ENCODE data around the gene HS3ST3A1.

Gene HS3ST3A1

DNA sequence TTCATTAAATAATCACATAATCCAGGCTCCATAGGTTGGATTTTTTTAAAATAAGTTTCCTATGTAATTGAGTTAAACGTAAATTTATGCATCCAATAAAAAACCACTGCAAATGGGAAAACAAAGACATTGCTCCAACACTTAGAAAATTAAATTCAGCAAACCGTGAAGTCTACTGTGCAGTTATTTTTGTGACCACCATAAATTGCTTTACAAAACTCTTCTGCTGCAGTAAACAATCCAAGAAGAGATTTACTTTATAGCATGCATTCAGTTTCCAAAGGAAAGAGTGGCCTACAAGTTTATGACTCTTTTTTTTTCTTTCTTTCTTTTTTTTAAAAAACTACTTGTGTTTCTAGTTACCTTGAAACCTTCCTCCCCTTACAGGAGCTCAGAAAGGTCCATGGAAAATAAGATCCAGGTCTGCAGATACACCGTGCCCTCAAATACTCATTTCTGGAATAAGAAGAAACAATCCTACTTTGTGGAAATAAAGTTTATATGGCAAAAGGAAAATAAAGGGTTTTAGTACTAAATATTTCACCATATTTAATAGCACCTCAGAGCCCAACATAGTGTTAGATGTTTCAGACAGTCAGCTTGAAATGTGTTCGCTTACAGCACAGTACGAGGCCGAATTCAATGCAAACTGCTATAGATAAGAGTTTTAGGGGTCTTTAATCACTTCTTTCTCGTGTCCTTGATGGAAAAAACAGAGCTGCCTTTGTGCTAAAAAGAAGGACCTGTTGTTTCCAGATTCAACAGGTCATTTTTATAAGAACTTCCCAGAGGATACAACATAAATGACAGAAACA is 3.2 kb downstream of the HS3ST3A1 start:
- no peak for DNase-seq

- DNase-seq = peak in 13 of 51 donors; percentile 1 to 48 (median 8)
These were observed 3.9 kb downstream of the HS3ST3A1 start for GRCh38 chr17:13597723-13598347.

- no peak for DNase-seq
These were observed 5.3 kb downstream of the HS3ST3A1 start for GRCh38 chr17:13596241-13596923.

DNA sequence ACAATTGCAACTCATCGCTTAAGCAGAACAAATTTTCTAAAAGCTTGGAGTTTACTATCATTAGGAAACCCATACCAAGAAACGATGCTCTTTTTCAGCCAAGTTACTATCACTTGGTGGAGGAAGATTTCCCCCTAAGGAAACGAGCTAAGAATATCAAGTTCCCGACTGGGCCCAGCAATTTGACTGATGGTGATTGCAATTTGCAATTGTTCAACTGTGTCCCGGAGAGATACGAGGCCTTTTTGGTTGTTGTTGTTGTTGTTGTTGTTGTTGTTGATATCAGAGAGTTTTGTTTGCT is 6.2 kb downstream of the HS3ST3A1 start:
- DNase-seq = no peak

GRCh38 chr17:13594762-13595598 is 6.7 kb downstream of the HS3ST3A1 start:
- peak in 43 of 51 donors; percentile 1 to 81 (median 32) for DNase-seq

- no peak for DNase-seq
These were observed 7.4 kb downstream of the HS3ST3A1 start for GRCh38 chr17:13594310-13594709.

GRCh38 chr17:13593757-13594156 is 8.0 kb downstream of the HS3ST3A1 start:
- no peak for DNase-seq

GRCh38 chr17:13593021-13593751 is 8.5 kb downstream of the HS3ST3A1 start:
- no peak for DNase-seq

DNA sequence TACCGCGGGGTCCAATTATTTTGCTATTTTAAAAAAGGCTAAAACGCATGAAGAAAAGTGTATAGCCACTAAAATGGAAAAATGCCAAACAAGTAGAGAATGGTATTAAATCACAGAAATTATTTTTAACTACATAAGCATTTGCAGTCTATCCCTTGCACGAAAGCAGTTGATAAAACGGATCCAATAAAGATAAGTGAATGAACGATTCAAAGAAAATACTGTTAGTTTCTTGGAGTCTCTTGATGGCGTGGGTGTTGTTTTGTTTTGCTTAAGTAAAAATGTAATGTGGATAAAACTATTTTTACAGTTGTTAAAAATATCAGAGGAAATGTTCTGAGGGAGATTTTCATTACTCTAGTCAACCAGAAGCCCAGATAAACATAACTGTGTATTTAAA is 9.3 kb downstream of the HS3ST3A1 start:
- DNase-seq = no peak

DNA sequence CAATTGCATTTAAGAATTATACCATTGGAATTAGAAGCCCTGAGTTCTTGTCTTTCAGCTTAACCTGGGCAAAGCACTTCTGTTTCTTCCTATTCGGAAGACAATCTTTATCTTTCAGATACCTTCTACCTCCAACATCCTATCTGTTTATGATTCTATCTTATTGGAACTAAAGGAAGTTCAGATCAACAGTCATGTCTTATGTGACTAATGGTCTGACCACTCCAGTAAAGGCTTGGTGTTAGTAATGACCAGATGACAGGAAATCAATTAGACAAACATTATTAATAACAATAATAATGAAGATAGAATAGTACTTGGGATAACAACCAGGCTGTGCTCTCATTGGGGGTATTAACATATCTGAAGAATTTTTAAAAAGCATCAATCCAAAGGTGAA is 11.3 kb downstream of the HS3ST3A1 start:
- DNase-seq = no peak

DNA sequence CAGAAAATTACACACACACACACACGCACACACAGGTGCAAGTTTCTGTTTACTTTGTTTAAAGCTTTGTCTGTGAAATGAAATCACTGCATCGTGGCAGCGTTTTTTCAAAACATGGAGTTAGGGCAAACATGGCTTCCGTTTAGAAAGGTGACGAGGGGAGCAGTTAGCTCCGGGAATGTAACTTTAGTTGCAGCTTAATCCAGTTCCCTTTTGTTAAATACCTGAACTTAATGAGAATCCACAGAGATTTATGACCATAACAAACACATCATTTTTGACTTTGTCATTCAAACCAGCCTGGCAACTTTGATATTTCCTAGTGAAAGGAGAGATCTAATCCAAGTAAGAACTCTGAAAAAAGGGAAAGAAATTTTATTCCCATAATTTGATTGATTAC is 12.1 kb downstream of the HS3ST3A1 start:
- DNase-seq = no peak

DNA sequence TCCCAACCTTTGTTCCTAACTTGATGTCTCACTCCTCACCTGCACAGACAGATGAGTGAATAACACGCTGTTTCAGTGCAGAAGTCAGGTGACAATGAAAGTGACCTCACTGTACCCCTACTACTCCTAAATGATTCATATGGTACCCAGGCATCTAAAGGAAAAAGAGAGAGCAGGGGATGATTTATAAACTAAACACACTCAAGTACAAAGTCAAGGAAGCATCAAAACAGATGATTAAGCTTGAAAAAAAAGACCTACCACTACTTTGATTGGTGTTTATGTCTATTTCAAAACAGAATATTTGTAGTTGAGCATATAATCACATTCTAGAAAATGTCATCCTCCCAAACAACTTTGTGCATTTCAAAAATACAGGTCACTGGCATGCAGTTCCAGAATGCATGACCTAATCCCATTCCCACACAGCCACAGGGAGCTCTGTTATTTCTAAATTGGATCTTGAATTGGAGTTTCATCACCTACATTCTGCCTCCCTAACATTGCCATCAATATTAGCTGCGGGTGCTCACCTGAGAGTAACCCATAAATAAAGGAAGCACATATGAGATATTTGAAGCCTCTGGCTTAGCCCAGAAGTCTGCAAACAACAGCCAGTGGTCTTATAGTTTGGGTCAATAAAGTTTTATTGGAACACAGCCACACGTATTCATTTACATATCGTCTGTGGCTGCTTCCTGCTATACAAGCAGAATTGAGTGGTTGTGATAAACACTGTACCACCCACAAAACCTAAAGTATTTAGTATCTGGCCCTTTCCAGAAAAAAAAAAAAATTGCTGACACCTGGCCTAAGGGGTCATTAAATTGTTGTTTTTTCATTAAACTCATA is 14.0 kb downstream of the HS3ST3A1 start:
- no peak for DNase-seq

GRCh38 chr17:13584701-13585080 is 17.0 kb downstream of the HS3ST3A1 start:
- DNase-seq = no peak

GRCh38 chr17:13583996-13584700 is 17.6 kb downstream of the HS3ST3A1 start:
- DNase-seq = no peak

- DNase-seq = no peak
These were observed 18.8 kb downstream of the HS3ST3A1 start for GRCh38 chr17:13582776-13583547.

- no peak for DNase-seq
These were observed 19.8 kb downstream of the HS3ST3A1 start for GRCh38 chr17:13581925-13582324.

DNA sequence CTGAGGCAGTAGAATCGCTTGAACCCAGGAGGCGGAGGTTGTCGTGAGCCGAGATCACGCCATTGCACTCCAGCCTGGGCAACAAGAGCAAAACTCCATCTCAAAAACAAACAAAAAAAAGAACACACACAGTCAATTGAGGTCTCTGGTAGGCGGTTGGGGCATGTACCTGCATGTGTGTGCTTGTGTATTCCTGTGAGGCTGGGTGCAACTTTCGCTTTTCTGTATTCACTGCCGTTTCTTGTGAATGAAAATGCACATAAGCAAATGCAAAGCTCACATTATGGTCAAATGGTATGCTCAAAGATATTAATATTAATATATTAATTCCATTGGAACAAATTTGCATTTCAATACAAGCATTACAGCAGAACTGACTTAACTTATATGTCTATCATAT is 20.9 kb downstream of the HS3ST3A1 start:
- DNase-seq = no peak

DNA sequence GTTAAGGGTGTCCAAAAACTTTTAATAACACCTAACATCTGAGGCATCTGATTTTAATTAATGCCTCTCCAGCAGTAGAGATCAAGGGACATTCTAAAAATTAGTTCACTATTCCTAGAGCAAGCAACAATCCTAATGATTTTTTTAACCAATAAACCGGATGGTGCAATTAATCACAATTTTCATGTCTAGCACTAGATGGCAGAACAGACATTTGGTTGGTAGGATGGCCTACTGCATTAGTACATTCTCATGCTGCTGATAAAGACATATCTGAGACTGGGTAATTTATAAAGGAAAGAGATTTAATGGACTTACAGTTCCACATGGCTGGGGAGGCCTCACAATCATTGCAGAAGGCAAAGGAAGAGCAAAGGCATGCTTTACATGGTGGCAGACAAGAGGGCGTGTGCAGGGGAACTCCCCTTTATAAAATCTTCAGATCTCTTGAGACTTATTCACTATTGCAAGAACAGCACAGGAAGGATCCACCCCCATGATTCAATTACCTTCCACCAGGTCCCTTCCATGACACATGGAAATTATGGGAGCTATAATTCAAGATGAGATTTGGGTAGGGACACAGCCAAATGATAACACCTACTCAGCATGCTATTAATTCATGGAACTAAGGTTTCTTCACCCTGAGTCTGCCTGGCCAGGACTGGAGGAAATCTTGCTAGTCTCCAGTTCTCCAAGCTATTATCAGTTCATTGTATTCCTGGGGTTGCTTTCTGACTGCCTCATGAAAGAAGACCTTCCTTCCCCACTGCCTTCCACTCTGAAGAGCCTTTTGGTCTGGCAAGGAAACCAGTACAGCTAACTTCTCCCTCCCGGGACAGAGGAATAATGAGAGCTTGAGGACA is 24.8 kb downstream of the HS3ST3A1 start:
- no peak for DNase-seq

Data from hypothalamus (tissue), 51 donors.